SKM-1 (cell line): ENCODE results near the gene SYCP2.

Experiments
- DNase-seq: peaks from one replicate; lab custom pipeline; 2025; ENCODE audit not compliant: unreplicated experiment; lab: John Stamatoyannopoulos, UW

The SYCP2 gene

DNA sequence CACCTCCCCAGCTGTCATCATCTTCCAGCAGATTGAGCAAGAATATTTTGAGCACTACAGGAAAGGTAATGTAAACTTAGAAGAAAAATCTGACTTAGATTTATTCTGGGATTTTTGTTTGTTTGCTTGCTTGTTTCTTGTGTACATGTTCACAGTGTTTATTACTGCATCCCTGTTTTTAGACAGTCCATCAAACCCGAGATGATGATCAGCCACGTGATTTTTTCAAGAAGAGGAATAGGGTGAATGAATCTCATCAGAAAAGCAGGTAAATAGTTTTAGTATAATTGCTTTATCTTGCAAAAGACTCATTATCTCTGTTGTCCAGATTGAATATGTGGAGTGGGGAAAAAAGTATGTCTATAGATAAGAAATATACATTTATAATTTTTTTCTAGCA is 8.8 kb upstream of the SYCP2 start:
- DNase-seq = no peak

DNA sequence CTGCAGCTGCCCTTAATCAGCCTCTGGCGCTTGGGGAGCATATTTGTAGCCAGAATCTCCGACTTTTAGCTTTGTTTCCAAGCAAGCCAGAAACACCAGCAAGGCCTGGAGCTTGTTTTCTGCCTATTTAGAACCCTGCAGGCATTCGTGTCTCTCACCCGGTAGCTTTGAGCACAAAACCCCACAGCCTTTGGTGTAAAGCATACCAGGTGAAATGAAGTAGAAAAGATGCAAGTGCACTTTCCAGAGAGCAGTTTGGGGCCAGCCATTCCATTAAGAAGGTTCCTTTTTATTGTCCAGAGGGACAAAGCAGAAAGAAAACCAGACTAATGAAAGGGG is 7.5 kb upstream of the SYCP2 start:
- no peak for DNase-seq

DNA sequence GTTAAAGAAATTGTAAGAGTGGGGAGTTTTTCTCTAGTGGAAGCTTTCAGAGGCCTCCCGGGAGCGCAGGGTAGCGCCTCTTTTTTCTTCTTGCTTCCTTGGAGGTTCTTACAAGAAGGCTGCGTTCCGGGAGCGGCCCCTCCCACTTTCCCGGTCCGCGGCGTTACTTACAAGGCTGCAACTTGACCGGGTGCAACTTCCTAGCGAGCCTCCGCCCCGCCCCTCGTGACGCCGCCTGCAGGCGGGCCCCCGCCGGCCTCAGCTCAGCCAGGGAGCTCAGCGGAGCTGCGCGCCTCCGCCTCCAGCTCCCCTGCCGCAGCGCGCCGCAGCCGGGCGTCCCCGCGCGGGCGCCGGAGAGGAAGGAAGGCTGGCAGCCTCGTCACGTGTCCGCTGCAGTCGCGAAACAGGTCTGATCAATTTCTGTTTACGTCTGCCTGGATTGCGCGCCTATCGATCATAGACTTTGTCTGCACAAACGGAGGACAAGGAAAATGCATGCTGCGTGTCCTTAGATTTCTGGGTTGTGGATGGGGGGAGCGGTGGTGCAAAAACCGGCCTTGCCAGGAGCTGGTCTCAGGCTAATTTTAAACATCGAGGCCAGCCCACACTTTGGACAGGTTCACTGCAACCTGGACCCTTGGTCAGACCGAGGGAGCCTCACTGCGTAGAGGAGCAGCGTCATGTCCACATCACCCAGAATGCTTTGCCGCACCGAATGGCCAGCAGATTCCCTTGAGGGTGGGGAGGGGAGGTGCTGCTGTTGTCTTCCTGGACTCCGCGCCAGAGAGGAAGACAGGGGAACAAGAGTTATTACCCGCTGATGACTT is 6.9 kb upstream of the SYCP2 start, which contains the start of the genes FAM217B and PPP1R3D:
TSS of gene FAM217B (plus strand) at position 261 of the 827 bp plus-strand sequence. CDS start 3,555 bp downstream, outside the sequence.
TSS of gene PPP1R3D (minus strand) at position 177 of the 827 bp plus-strand sequence. CDS start 374 bp downstream, outside the sequence.
- peak; percentile 87 for DNase-seq

DNA sequence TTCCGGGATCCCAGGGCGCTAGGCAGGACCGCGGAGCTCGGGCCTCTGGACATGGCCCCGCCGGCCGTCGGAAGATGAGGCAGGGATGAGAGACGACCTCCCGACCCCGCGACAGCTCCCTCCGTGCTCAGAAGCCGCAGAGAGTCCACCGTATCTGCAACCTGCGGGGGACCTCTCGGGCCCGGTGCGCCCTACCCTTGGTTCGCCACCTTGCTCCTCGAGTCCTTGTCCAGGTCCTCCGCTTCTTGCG is 6.4 kb upstream of the SYCP2 start:
- no peak for DNase-seq

DNA sequence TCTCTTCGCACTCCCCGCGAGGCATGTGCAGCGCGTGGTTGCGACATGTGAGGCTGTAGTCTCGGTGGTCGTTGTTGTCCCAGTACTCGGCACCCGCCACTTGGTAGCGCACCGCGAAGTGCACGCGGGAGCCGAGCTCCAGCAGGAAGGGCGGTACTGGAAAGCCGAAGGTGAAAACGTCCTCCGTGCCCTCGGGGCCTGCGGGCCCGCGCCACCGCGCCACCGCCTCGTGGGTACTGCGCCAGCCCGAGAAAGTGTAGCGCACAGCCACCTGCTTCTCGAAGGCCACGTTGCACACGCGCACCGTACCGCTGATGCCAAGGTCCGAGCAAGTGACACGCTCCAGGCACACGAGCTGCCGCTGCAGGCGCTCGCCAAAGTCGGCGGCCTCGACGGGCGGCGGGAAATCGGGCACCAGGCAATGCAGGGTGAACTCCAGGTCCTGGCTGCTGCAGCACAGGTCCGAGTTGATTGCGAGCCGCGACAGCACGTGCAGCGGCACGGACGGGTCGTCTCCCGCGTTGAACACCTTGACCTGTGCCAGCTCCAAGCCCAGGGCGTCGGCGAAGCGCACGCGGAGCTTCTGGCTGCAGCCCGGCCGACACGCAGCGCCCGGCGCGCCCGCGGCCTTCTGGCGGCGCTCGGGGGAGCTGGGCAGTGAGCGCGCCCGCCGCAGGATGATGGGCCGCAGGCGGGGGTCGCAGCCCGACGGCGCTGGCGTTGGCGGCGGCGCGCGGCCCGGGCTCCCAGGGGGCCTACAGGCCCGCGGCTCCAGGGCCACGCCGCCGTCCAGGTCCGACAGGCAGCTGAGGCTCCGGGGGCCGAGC is 5.8 kb upstream of the SYCP2 start:
- no peak for DNase-seq

DNA sequence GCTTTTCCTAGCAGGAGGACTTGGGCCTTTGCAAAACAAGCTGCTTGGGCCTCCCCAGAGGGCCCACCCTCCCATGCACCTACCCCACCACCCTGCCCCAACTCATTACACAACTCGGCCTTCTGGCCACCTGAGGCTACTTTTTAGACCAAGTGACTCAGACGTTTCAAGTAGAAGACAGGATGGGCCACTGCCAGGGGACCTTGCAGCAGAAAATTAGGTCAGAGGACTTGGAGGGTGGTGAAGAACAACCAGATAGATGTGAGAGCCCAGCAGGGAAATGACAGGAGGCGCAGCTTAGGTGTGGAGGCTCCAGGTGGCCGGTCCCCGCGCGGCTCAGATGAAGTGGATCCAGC is 5.2 kb upstream of the SYCP2 start:
- DNase-seq = no peak

DNA sequence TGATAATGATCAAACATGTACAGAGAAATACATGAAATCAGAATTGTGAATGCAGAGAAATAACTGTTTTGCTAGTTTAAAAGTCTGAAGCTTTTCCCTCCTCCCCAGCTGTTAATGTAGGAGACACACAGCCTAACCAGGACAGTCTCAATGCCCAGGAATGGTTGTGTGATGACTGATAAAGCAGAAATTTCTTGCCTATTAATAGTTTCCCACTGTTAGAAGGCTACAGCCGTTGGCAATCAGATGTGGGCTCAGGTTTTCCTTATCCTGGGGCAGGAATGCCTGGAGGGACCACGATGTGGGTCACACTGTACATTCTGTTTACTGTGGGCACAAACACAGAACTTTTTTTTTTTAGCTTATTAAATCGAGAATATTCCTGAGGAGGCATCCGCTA is 4.8 kb upstream of the SYCP2 start:
- DNase-seq = no peak

DNA sequence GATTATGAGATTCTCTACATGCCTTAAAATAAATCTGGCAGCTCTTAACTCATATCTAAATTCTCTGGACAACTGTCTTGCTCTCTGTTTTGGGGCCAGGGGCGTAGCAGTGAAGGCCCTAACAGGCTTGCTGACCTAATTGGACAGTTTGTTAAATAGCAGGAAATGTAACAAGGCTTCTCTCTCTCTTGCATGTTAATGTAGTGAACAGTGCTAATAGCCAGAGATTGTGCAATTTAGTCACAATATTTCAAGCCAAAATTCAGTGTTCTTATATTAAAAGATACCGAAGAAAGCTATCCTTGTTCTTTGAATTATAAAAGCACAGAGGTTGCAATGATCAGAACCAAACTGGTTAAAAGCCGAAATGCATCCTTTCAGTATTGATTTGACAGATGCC is 3.7 kb upstream of the SYCP2 start:
- DNase-seq = no peak

DNA sequence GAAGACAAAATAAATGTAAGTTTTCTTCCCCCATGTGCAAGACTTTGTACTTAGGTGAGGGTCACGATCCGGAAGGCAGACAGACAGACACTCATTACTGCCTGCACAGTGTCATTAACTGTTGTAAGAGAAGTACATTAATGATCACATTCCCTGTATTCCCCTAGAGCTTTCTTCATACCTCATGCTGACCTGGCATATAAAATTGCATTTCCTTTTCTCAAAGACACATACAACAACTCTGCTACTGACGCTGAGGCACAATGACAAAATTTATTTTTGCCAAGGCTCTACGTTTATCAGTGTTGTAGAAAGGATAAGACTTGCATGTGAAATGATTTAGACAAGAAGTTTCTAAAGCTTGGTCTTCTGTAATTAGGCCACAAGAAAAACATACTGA is 3.0 kb upstream of the SYCP2 start:
- no peak for DNase-seq

DNA sequence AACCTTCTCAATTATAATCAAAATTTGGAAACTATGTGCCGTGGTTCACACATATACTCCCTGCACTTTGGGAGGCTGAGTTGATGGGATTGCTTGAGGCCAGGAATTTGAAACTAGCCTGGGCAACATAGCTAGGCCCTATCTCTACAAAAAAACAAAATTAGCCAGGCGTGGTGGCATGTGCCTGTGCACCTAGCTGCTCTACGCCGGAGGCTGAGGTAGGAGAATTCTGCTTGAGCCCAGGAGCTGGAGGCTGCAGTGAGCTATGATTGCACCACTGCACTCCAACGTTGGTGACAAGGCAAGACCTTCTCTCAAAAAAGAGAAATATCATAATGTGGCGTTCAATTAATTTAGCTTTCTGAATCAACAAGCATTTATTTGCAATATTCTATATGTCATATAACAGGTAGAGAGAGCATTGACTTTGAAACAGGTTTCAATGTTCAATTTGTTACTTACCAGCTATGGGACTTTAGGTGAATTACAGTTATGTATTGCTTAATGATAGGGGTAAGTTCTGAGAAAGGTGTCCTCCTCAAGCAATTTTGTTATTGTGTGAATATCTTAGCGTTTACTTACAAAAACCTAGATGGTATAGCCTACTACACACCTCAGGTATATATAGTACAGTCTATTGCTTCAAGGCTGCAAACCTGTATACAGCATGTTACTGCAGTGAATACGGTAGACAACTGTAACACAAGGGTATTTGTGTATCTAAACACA is 2.2 kb upstream of the SYCP2 start:
- no peak for DNase-seq

DNA sequence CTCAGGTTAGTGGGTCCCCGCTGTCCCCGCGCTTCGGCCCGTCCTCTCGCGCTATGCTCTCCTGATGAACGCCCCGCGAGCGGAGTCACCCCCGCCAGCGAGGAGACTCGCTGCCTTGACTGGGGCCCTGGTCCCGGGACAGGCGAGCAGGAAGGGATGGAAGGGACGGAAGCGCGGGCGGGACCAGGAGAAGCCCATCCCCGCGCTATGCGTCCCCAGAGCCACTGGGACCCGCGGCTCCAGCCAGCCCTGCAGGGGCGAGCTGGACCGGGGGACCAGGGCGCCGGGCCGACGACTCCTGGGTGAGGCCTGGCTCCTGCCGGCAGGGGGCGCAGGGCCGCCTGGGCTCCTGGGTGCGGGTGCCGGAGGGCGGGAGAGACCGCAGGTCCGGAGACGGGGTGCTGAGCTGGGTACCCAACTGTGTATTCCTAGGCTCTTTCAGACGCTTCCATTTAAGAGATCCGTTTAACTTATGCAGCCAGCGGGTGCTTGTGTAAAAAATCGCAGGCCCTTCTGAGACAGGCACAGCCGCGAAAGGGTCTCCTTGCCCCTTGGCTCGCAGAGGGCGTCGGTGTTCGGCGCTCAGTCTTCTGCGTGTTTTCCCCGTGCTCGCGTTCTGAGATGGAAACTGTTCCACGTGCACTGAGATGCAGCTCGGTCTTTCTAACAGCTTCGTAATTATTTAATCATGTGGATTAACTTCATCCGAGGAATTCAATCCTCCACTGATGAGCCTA is 580 bp upstream of the SYCP2 start:
- DNase-seq = peak; percentile 24

DNA sequence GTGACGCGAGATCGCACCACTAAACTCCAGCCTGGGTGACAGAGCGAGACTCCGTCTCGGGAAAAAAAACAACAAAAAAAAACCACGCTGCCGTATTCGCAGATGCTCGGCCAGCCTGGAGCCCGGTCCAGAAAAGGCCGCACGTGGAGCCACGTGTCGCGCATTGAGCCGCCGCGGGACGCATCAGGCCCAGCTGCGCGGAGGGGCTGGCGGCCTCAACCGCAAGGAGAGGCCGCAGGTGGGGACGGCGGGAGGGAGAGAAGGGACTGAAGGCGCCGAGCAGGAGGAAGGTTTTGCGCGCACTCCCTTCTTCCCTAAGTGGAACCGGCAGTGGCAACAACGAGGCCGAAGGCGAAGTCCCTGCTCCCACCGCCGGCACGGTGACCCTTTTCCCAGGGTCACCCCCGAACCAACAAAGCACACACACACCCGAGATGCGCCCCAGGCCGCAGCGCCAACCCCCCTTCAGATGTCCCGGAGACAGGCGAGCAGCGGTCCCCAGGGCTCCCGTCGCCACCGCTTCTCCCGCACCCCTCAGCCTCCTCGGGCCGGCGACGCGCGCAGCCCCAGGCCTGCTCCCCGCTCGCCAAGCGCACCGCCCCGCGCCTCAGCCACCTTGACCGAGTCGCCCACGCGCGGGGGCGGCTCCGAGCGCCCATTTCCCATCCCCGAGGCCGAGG is 681 bp downstream of the SYCP2 start:
- no peak for DNase-seq

DNA sequence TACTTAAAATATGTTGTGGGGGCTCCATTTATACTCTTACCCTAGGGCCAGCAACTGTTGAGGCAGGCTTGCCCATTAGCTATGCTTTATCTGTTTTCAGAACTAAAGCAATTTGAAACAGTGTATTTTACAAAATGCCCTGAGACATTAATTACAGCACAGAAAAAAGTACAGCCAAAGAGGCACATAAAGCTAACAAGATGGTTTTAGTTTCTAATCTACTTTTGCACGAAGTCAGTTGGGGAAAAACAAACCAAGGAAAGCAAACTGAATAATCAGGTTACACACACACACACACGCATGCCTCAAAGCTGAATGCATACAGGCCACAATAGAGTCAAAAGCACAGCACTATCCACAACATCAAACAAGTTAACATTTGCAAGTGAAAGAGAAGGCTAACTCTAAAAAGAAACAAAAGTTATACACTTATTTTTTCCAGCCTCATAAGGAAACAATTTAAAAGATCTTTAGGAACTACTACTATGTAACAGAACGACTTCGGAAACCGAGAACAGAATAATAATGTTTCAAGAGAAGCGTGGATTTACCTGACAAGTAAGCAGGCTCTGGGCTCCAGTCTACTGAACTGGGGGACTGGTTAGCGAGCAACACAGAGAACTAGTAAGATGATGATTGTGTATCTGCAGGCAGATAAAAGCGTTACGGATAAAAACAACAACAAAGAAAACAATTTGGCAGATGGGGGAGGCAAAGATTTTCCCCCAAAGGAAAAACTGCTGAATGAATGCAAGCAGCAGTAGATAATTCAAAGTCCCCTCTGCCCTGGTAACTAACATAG is 1.7 kb downstream of the SYCP2 start:
- no peak for DNase-seq

DNA sequence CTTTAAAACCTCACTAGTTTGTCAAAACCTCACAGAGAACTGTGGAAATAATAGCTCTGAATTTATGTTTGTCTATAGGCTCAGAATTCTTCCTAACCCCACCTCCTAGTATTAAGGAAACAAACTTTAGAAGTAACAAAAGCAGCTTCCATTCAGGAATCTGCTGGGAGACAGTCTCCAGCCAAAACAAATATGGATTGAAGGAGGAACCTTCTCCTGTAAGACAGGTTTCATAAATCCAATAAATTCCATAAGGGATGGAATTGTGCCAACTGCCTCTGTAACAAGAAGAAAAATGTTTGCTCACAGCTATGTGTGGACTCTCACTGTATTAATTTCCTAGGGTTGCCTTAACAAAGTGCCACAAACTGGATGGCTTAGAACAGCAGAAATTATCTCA is 7.5 kb downstream of the SYCP2 start:
- DNase-seq = no peak

DNA sequence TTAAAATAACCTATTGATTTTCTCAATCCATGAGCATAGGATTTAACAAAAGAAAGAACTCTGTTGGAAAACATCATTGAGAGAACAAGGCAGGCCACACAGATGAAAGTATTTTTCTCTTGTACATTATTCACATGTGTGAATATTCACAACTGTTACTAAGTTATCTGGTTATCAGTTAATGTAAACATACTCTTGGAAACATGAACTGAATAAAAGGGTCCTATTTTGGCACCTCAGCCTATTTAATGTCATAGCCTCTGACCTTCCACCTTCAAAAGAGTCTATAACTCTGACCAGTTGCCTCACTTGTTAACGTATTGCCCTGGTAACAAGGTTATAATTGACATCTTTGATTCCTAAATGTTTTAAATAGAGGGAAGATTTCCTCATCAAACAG is 8.1 kb downstream of the SYCP2 start:
- no peak for DNase-seq

DNA sequence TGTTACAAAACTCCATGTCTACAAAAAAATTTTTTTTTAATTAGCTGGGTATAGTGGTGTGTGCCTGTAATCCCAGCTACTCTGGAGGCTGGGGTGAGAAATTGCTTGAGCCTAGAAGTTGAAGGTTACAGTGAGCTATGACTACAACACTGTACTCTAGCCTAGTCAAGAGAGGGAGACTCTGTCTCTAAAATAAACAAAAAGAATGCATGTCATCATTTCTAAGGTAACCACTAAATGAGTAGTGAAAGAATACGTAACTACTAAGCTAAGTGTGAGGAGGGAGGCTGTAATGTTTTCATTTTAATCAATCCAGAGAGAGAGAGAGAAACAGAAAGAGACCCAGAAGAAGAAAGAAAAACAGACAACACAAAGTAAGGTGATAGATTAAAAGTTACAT is 9.9 kb downstream of the SYCP2 start:
- DNase-seq = no peak

DNA sequence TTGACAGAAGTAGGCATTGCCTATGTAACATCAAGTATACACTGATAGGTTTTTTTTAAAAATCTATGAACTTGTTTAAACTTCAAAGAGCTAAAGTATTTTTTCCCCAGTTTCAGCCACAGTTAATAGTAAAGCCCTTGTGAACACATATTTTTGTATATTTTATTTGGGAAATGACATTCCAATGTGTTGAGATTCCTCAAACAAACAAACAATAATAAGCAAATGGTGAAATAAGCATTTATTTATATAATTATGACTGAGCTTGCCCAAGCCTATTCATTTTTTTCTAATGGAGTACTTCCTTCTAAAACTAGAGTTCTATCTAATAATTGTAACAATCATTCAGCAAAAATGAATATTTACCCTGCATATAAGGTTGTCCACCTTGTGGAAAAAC is 12.5 kb downstream of the SYCP2 start:
- DNase-seq = no peak

DNA sequence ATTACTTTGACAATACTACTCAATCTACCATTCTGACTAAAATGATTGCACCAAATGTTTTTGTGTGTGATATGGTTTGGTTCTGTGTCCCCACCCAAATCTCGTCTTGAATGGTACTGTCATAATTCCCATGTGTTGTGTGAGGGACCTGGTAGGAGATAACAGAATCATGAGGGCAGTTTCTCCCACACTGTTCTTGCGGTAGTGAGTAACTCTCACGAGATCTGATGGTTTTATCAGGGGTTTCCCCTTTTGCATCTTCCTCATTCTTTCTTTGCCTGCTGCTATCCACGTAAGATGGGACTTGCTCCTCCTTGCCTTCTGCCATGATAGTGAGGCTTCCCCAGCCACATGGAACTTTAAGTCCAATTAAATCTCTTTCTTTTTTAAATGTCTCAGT is 20.8 kb downstream of the SYCP2 start:
- DNase-seq = no peak

DNA sequence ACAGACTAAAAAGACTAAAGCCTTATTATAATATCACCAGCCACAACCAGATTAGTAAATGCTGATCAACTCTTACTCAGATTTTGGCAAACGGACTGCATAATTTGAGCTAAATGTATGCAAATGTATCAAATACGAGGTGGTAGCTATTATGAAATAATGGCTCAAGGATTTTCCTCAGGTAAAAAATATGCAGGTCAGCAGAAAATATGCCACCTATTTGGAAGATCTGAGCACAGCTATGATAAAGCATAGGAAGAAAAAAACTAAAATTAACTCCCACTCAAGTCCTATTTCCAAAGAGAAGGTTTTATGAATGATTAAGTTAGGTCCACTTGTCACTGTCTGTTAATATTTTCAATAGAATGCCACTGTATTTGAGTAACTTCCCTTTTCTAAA is 22.4 kb downstream of the SYCP2 start:
- no peak for DNase-seq

DNA sequence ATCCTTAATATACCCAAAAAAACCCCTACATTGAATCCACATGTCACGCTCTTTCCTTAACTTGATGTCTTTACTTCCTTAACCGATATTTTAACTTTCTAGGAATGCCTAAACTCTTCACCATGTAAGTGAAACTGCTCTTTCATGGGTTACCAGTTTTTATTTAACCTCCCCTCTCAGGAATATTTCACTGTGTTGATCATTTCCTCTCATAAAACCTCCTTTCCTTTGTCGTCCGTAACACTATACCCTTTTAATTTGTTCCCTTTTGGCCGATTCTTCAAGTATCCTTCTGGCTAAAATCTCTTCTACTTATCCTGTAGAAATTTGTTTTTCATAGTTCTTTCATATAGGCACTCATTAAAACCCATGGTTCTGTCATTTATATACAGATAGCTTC is 24.6 kb downstream of the SYCP2 start:
- DNase-seq = no peak
